WTC11 (cell line): Measurements from ENCODE around the gene CSNK2B. TPM values are rescaled to one million over a fixed set of nuclear protein-coding genes. Genes with fewer than 3 reads are reported as not detected.

ENCODE experiments used
- ATAC-seq: fragments of 200-7000 bp; cut with Tn5 transposase; 2 replicates; pipeline ENCODE4 v1.10.0; 2021; ENCODE audit warnings: mild to moderate bottlenecking, moderate library complexity
- CTCF ChIA-PET: fragments of 300-600 bp; sonication (Branson Sonifier 250); formaldehyde crosslinking; loops from one replicate; lab custom pipeline; 2021; ENCODE audit warnings: antibody characterized with exemption; lab: Charles Lee
- POLR2A ChIA-PET: fragments of 350-600 bp; sonication (Branson Sonifier 250); formaldehyde crosslinking; loops from one replicate; lab custom pipeline; 2021; ENCODE audit warnings: antibody characterized with exemption; lab: Charles Lee
- DNase-seq: peaks from one replicate; pipeline ENCODE4 v3.0.0; 2021; ENCODE audit warnings: low spot score
- H3K27ac Mint-ChIP-seq: 2 replicates; pipeline ENCODE4 v1.8.0; 2021; ENCODE audit warnings: mixed read lengths
- H3K27me3 Mint-ChIP-seq: 2 replicates; pipeline ENCODE4 v1.8.0; 2021; ENCODE audit warnings: low read depth, mild to moderate bottlenecking, moderate library complexity, mixed read lengths
- H3K36me3 Mint-ChIP-seq: 2 replicates; pipeline ENCODE4 v1.8.0; 2021; ENCODE audit warnings: mixed read lengths
- H3K4me1 Mint-ChIP-seq: 2 replicates; pipeline ENCODE4 v1.8.0; 2022; ENCODE audit warnings: mixed read lengths
- H3K4me3 Mint-ChIP-seq: 2 replicates; pipeline ENCODE4 v1.8.0; 2021; ENCODE audit warnings: mild to moderate bottlenecking, moderate library complexity, mixed read lengths
- H3K9me3 Mint-ChIP-seq: 2 replicates; pipeline ENCODE4 v1.8.0; 2021; ENCODE audit warnings: mixed read lengths
- ARID4B ChIP-seq: sonication (generic); formaldehyde crosslinking; IDR thresholded peaks from 2 replicates; pipeline ENCODE4 v1.8.0; 2023; ENCODE audit warnings: missing genetic modification reagents, mild to moderate bottlenecking, borderline replicate concordance
- ELF4 ChIP-seq: sonication (generic); formaldehyde crosslinking; IDR thresholded peaks from 2 replicates; pipeline ENCODE4 v1.8.1; 2022; ENCODE audit warnings: low read depth, mild to moderate bottlenecking, moderate library complexity, missing genetic modification reagents
- EMX1 ChIP-seq: fragments of 250-450 bp; sonication (Bioruptor Pico); IDR thresholded peaks from 2 replicates; pipeline ENCODE4 v1.8.0; 2021; ENCODE audit warnings: mild to moderate bottlenecking
- IRF2 ChIP-seq: sonication (generic); formaldehyde crosslinking; IDR thresholded peaks from 2 replicates; pipeline ENCODE4 v1.8.0; 2022; ENCODE audit warnings: low read depth, missing genetic modification reagents, borderline replicate concordance
- JAZF1 ChIP-seq: fragments of 250-450 bp; sonication (Bioruptor Pico); IDR thresholded peaks from 2 replicates; pipeline ENCODE4 v1.9.0; 2021; ENCODE audit warnings: moderate library complexity, mild to moderate bottlenecking, inconsistent platforms
- MXD4 ChIP-seq: fragments of 250-450 bp; sonication (Bioruptor Pico); IDR thresholded peaks from 2 replicates; pipeline ENCODE4 v1.8.0; 2021; ENCODE audit warnings: mild to moderate bottlenecking, moderate library complexity, borderline replicate concordance
- MYBL2 ChIP-seq: sonication (generic); formaldehyde crosslinking; IDR thresholded peaks from 2 replicates; pipeline ENCODE4 v1.8.1; 2023; ENCODE audit warnings: mild to moderate bottlenecking, moderate library complexity, missing genetic modification reagents
- NFATC4 ChIP-seq: fragments of 250-450 bp; sonication (Bioruptor Pico); IDR thresholded peaks from 2 replicates; pipeline ENCODE4 v1.9.0; 2021; ENCODE audit warnings: mild to moderate bottlenecking
- NFE2L1 ChIP-seq: sonication (generic); formaldehyde crosslinking; IDR thresholded peaks from 2 replicates; pipeline ENCODE4 v1.8.1; 2023; ENCODE audit warnings: missing genetic modification reagents
- NFYB ChIP-seq: sonication (generic); formaldehyde crosslinking; conservative IDR thresholded peaks from 2 replicates; pipeline ENCODE4 v1.8.0; 2022; ENCODE audit warnings: low read depth, missing genetic modification reagents
- PRDM15 ChIP-seq: sonication (generic); formaldehyde crosslinking; IDR thresholded peaks from 2 replicates; pipeline ENCODE4 v1.8.0; 2022; ENCODE audit warnings: missing genetic modification reagents
- RORB ChIP-seq: fragments of 250-450 bp; sonication (Bioruptor Pico); IDR thresholded peaks from 2 replicates; pipeline ENCODE4 v1.9.0; 2021; ENCODE audit warnings: mild to moderate bottlenecking
- TEAD4 ChIP-seq: sonication (generic); formaldehyde crosslinking; IDR thresholded peaks from 2 replicates; pipeline ENCODE4 v1.8.0; 2022; ENCODE audit warnings: mild to moderate bottlenecking, missing genetic modification reagents
- ZNF219 ChIP-seq: sonication (generic); formaldehyde crosslinking; IDR thresholded peaks from 2 replicates; pipeline ENCODE4 v1.8.0; 2023; ENCODE audit warnings: missing genetic modification reagents, mild to moderate bottlenecking, borderline replicate concordance
- ZNF532 ChIP-seq: fragments of 250-450 bp; sonication (Bioruptor Pico); IDR thresholded peaks from 2 replicates; pipeline ENCODE4 v1.9.0; 2021; ENCODE audit warnings: mild to moderate bottlenecking, borderline replicate concordance
- total RNA-seq: library from RNA; stranded (reverse); gene quantifications from 3 replicates; pipeline ENCODE4 v1.2.3, GENCODE V29; 2021
- TF ChIP-seq, protein P1 (sequence below): sonication (generic); formaldehyde crosslinking; conservative IDR thresholded peaks from 2 replicates; pipeline ENCODE4 v1.8.1; 2023; ENCODE audit warnings: mild to moderate bottlenecking, low read depth, missing genetic modification reagents, moderate library complexity
- TF ChIP-seq, protein P2 (sequence below): sonication (generic); formaldehyde crosslinking; IDR thresholded peaks from 2 replicates; pipeline ENCODE4 v1.8.1; 2022; ENCODE audit warnings: missing genetic modification reagents, borderline replicate concordance

Gene CSNK2B
- total RNA-seq, 1 experiment from 2014 or later = 183 TPM

DNA sequence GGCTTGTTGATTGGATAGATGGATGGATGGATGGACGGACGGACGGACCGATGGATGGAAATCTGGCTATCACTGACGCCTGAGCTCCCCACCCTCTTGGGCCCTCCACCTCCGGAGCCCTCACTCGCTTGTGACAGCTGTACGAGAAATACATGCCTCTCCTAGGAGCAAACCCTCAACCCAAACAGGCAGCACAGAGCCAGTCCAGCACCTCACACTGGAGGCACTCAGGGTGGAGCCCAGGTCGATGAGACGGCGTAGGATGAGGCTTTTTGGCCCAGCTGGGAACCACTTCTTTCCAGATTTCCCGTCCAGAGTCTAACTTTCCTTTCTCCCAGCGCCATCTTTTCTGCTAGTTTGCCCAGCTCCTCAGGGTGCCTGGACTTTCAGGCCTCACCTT is 17.7 kb downstream of the CSNK2B start:
- POLR2A ChIA-PET = interaction anchor here (1.2 to 1.6 kb wide), 2 partner anchors 83 to 144 kb away, joined by 3 to 5 read pairs; partner anchors contain the start of gene HSPA1B
- no peaks in the 10 kb centered on the region for H3K9me3 Mint-ChIP-seq

More for the DNA sequence above, 17.7 kb downstream of the CSNK2B start:
- Mint-ChIP-seq H3K36me3 (peaks cover 8% of the 10 kb centered on the region), H3K4me3 (peak overlapping the region; percentile 89), H3K4me1 (peaks cover 16% of the 10 kb centered on the region), H3K27ac (peak overlapping the region; percentile 99), H3K27me3 (peaks cover 21% of the 10 kb centered on the region)
- TF ChIP-seq ZNF532 (CRISPR knock-in tag) (no peak), EMX1 (no peak), ARID4B (CRISPR knock-in tag) (no peak), PRDM15 (CRISPR knock-in tag) (no peak), NFATC4 (no peak), NFE2L1 (CRISPR knock-in tag) (no peak), JAZF1 (no peak), MXD4 (no peak), RORB (CRISPR knock-in tag) (no peak), ELF4 (CRISPR knock-in tag) (no peak), ZNF219 (no peak), TEAD4 (CRISPR knock-in tag) (no peak), IRF2 (CRISPR knock-in tag) (no peak), NFYB (CRISPR knock-in tag) (no peak), MYBL2 (CRISPR knock-in tag) (no peak)
- TF ChIP-seq, protein P1, sequence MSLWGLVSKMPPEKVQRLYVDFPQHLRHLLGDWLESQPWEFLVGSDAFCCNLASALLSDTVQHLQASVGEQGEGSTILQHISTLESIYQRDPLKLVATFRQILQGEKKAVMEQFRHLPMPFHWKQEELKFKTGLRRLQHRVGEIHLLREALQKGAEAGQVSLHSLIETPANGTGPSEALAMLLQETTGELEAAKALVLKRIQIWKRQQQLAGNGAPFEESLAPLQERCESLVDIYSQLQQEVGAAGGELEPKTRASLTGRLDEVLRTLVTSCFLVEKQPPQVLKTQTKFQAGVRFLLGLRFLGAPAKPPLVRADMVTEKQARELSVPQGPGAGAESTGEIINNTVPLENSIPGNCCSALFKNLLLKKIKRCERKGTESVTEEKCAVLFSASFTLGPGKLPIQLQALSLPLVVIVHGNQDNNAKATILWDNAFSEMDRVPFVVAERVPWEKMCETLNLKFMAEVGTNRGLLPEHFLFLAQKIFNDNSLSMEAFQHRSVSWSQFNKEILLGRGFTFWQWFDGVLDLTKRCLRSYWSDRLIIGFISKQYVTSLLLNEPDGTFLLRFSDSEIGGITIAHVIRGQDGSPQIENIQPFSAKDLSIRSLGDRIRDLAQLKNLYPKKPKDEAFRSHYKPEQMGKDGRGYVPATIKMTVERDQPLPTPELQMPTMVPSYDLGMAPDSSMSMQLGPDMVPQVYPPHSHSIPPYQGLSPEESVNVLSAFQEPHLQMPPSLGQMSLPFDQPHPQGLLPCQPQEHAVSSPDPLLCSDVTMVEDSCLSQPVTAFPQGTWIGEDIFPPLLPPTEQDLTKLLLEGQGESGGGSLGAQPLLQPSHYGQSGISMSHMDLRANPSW = no peak
- TF ChIP-seq, protein P2, sequence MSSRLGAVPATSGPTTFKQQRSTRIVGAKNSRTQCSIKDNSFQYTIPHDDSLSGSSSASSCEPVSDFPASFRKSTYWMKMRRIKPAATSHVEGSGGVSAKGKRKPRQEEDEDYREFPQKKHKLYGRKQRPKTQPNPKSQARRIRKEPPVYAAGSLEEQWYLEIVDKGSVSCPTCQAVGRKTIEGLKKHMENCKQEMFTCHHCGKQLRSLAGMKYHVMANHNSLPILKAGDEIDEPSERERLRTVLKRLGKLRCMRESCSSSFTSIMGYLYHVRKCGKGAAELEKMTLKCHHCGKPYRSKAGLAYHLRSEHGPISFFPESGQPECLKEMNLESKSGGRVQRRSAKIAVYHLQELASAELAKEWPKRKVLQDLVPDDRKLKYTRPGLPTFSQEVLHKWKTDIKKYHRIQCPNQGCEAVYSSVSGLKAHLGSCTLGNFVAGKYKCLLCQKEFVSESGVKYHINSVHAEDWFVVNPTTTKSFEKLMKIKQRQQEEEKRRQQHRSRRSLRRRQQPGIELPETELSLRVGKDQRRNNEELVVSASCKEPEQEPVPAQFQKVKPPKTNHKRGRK (CRISPR knock-in tag) = no peak
- peak; percentile 4 for ATAC-seq
- no peak for DNase-seq
- CTCF ChIA-PET = interaction anchor here (0.5 to 2.9 kb wide), 8 partner anchors 17 to 246 kb away, joined by 3 to 16 read pairs (median 4); partner anchors contain the start of genes CLIC1 and EHMT2
